Measurements from ENCODE around the gene FBXL15. TPM values are rescaled to one million over a fixed set of nuclear protein-coding genes. Genes with fewer than 3 reads are reported as not detected.
A peak's percentile ranks its signal among the peaks of the same experiment; 100 is the strongest.

FBXL15 gene
- total and polyA plus RNA-seq, 9 of the 15 experiments (the other 6 are each of a cell fraction or from before 2014, with no cell fraction given): 0.08 to 25.9 (median 3.5) TPM

GRCh38 chr10:102432162-102432950 is 11.7 kb downstream of the FBXL15 start, which contains the start of gene CUEDC2 (continued):
- TF ChIP-seq PBX2 (CRISPR knock-in tag; IDR thresholded peaks at IDR 0.05; ENCODE audit: low read depth) (no peak), PBX2 (tag; conservative IDR thresholded peaks at IDR 0.05; ENCODE audit: low read depth) (no peak; the same call in 1 of the 2 replicates), TFE3 (CRISPR knock-in tag; IDR thresholded peaks at IDR 0.05) (no peak), ZNF785 (CRISPR knock-in tag; IDR thresholded peaks at IDR 0.05) (no peak), STAG1 (CRISPR knock-in tag; IDR thresholded peaks at IDR 0.05; ENCODE audit: borderline replicate concordance) (no peak), ARID1B (IDR thresholded peaks at IDR 0.05) (no peak), MTA3 (IDR thresholded peaks at IDR 0.05; ENCODE audit: borderline replicate concordance) (peak; percentile 99), ZNF274 (IDR thresholded peaks at IDR 0.05; ENCODE audit: borderline replicate concordance, low read depth, low read length) (no peak), ZNF121 (CRISPR knock-in tag; conservative IDR thresholded peaks at IDR 0.05) (no peak), ELK1 (CRISPR knock-in tag; IDR thresholded peaks at IDR 0.05) (no peak), RBFOX2 (IDR thresholded peaks at IDR 0.05; ENCODE audit: low read depth, low read length) (peak; percentile 88), PRDM10 (IDR thresholded peaks at IDR 0.05; ENCODE audit: partially characterized antibody) (peak; percentile 70), ZNF23 (CRISPR knock-in tag; IDR thresholded peaks at IDR 0.05) (no peak), EWSR1 (IDR thresholded peaks at IDR 0.05; ENCODE audit: borderline replicate concordance, low read depth, partially characterized antibody) (no peak), E2F8 (IDR thresholded peaks at IDR 0.05; ENCODE audit: low read depth, partially characterized antibody) (no peak)
